Measurements from ENCODE around the gene KRTAP1-3.
"Not testable (repeated sequence)": the region's sequence is repeated elsewhere in the genome, so short reads cannot be mapped to it uniquely, and the experiment has no call there.

KRTAP1-3 gene

GRCh38 chr17:41067281-41067680 lies 32.6 kb upstream of the KRTAP1-3 start:
- ChIA-PET POLR2A (ENCODE audit: low non-redundant PET) (no interaction called here), CTCF (no interaction called here)
- H3K27ac ChIP-seq: no peak overlapping the region
- no peak for TF ChIP-seq CTCF (conservative IDR thresholded peaks at IDR 0.05; ENCODE audit: low read depth)
- DNase-seq (ENCODE audit: low spot score): no peak

- ChIA-PET POLR2A (ENCODE audit: low non-redundant PET) (no interaction called here), CTCF (no interaction called here)
- DNase-seq (ENCODE audit: low spot score): peak; percentile 49
- no peak within 1 kb of the TSS for H3K27ac ChIP-seq
- TF ChIP-seq CTCF (conservative IDR thresholded peaks at IDR 0.05; ENCODE audit: low read depth): no peak
Observed at GRCh38 chr17:41065829-41066624, 31.4 kb upstream of the KRTAP1-3 start, which contains the start of gene KRTAP2-4. Gene KRTAP2-4 (minus strand): TSS chr17:41065879. CDS start chr17:41065845, 34 bp downstream.

GRCh38 chr17:41065016-41065689 lies 30.5 kb upstream of the KRTAP1-3 start:
- DNase-seq (ENCODE audit: low spot score); H3K27ac ChIP-seq; CTCF ChIA-PET; POLR2A ChIA-PET (ENCODE audit: low non-redundant PET): not testable (repeated sequence)

DNA sequence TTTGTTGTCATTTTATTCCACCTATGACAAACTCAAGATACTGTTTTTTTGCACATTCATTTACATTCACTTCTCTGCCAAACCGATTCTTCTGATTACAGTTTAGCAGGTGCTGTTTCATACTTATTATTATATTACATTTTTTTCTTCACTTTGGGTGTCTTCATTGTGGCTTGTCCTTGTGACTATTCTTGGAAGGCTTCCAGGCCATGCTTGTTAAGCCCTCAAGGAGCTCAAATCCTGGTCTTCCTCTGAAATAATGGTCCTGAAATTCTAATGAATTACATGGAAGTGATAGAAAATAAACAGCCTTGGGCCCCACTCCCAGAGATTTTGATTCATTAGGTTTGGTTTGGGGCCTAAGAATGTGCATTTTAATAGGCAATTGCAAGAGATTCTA lies 29.6 kb upstream of the KRTAP1-3 start:
- H3K27ac ChIP-seq: no peak overlapping the region
- POLR2A ChIA-PET (ENCODE audit: low non-redundant PET): no interaction called here
- no peak for DNase-seq (ENCODE audit: low spot score)
- no peak for TF ChIP-seq CTCF (conservative IDR thresholded peaks at IDR 0.05; ENCODE audit: low read depth)
- CTCF ChIA-PET: no interaction called here

- no peak for TF ChIP-seq CTCF (conservative IDR thresholded peaks at IDR 0.05; ENCODE audit: low read depth)
- no peak for DNase-seq (ENCODE audit: low spot score)
- H3K27ac ChIP-seq: no peak overlapping the region
- ChIA-PET CTCF (interaction anchor here (0.5 kb wide), 1 partner anchor 735 kb away, joined by 3 read pairs; no protein-coding TSS in a partner anchor), POLR2A (ENCODE audit: low non-redundant PET) (no interaction called here)
Observed at GRCh38 chr17:41063449-41063848, 28.8 kb upstream of the KRTAP1-3 start.

- no peak for TF ChIP-seq CTCF (conservative IDR thresholded peaks at IDR 0.05; ENCODE audit: low read depth)
- DNase-seq (ENCODE audit: low spot score): peak; percentile 54
- ChIA-PET CTCF (no interaction called here), POLR2A (ENCODE audit: low non-redundant PET) (no interaction called here)
- H3K27ac ChIP-seq: no peak overlapping the region
Observed at GRCh38 chr17:41061964-41062363, 27.3 kb upstream of the KRTAP1-3 start.

- DNase-seq (ENCODE audit: low spot score): peak; percentile 81
- no peak for TF ChIP-seq CTCF (conservative IDR thresholded peaks at IDR 0.05; ENCODE audit: low read depth)
- CTCF ChIA-PET: no interaction called here
- POLR2A ChIA-PET (ENCODE audit: low non-redundant PET): no interaction called here
- no peak within 1 kb of the TSS for H3K27ac ChIP-seq
Observed at GRCh38 chr17:41060052-41060604, 25.5 kb upstream of the KRTAP1-3 start, which contains the start of gene KRTAP2-3. Gene KRTAP2-3 (minus strand): TSS chr17:41060114. CDS start chr17:41060050, 64 bp downstream.

- POLR2A ChIA-PET (ENCODE audit: low non-redundant PET): interaction anchor here (0.6 kb wide), 1 partner anchor 445 kb away, joined by 5 read pairs; no protein-coding TSS in a partner anchor
- H3K27ac ChIP-seq, CTCF ChIA-PET: not testable (repeated sequence)
- peak; percentile 43 for DNase-seq (ENCODE audit: low spot score)
Observed at GRCh38 chr17:41059276-41060051, 24.8 kb upstream of the KRTAP1-3 start.
